Central memory CD4-positive, alpha-beta T cell (primary cell): ENCODE measurements around the gene AGBL2.
"Not testable (repeated sequence)": the region's sequence is repeated elsewhere in the genome, so short reads cannot be mapped to it uniquely, and the experiment has no call there.

Experiments used
- DNase-seq: peaks from one replicate; pipeline ENCODE4 v3.0.0; 2022

The AGBL2 gene

GRCh38 chr11:47688111-47688510 lies 27.1 kb downstream of the AGBL2 start:
- DNase-seq: no peak

- DNase-seq: not testable (repeated sequence)
Observed at GRCh38 chr11:47686704-47687103, 28.5 kb downstream of the AGBL2 start.

GRCh38 chr11:47686151-47686550 lies 29.0 kb downstream of the AGBL2 start:
- no peak for DNase-seq

- DNase-seq: no peak
Observed at GRCh38 chr11:47675851-47676250, 39.3 kb downstream of the AGBL2 start.

- DNase-seq: no peak
Observed at GRCh38 chr11:47672283-47672730, 42.9 kb downstream of the AGBL2 start.

- no peak for DNase-seq
Observed at GRCh38 chr11:47669856-47670255, 45.3 kb downstream of the AGBL2 start.

GRCh38 chr11:47668665-47669064 lies 46.5 kb downstream of the AGBL2 start:
- no peak for DNase-seq

- no peak for DNase-seq
Observed at GRCh38 chr11:47667555-47667954, 47.6 kb downstream of the AGBL2 start.

- no peak for DNase-seq
Observed at GRCh38 chr11:47667135-47667534, 48.0 kb downstream of the AGBL2 start.

GRCh38 chr11:47664936-47665335 lies 50.2 kb downstream of the AGBL2 start:
- not testable (repeated sequence) for DNase-seq

GRCh38 chr11:47661245-47661644 lies 53.9 kb downstream of the AGBL2 start:
- no peak for DNase-seq

- no peak for DNase-seq
Observed at GRCh38 chr11:47659276-47659675, 55.9 kb downstream of the AGBL2 start.

GRCh38 chr11:47656260-47656885 lies 58.8 kb downstream of the AGBL2 start:
- no peak for DNase-seq

- no peak for DNase-seq
Observed at GRCh38 chr11:47651818-47652469, 63.2 kb downstream of the AGBL2 start.

GRCh38 chr11:47649276-47649675 lies 65.9 kb downstream of the AGBL2 start:
- no peak for DNase-seq

- DNase-seq: no peak
Observed at GRCh38 chr11:47646019-47646418, 69.2 kb downstream of the AGBL2 start.

- no peak for DNase-seq
Observed at GRCh38 chr11:47645500-47645899, 69.7 kb downstream of the AGBL2 start.

GRCh38 chr11:47642099-47642855 lies 72.9 kb downstream of the AGBL2 start, which contains the start of gene MTCH2:
Gene MTCH2, minus strand, starts transcription at chr11:47642559. Its CDS starts 94 bp downstream, at chr11:47642465.
- peak; percentile 95 for DNase-seq

- no peak for DNase-seq
Observed at GRCh38 chr11:47641600-47642098, 73.5 kb downstream of the AGBL2 start.

- not testable (repeated sequence) for DNase-seq
Observed at GRCh38 chr11:47640506-47640905, 74.7 kb downstream of the AGBL2 start.

- not testable (repeated sequence) for DNase-seq
Observed at GRCh38 chr11:47636331-47636730, 78.8 kb downstream of the AGBL2 start.

GRCh38 chr11:47631473-47631872 lies 83.7 kb downstream of the AGBL2 start:
- DNase-seq: no peak

- no peak for DNase-seq
Observed at GRCh38 chr11:47628026-47628425, 87.1 kb downstream of the AGBL2 start.

GRCh38 chr11:47626234-47626633 lies 88.9 kb downstream of the AGBL2 start:
- DNase-seq: no peak
